Trophoblast cell (in vitro differentiated cells and primary cell): ENCODE measurements around the gene CD70. TPM values are rescaled to one million over a fixed set of nuclear protein-coding genes. Genes with fewer than 3 reads are reported as not detected.
"Not testable (repeated sequence)": the region's sequence is repeated elsewhere in the genome, so short reads cannot be mapped to it uniquely, and the experiment has no call there.

Source experiments
- DNase-seq, 2 donors: peaks; one replicate each; pipeline ENCODE4 v3.0.0-alpha.2; 2016
- H2AFZ ChIP-seq: 2 replicates; pipeline ENCODE4 v1.6.1; 2013; ENCODE audit warnings: low read length, moderate library complexity, mild to moderate bottlenecking; ENCODE audit not compliant: insufficient read depth, poor library complexity
- H2AK5ac ChIP-seq: 2 replicates; pipeline ENCODE4 v1.6.1; 2013; ENCODE audit warnings: mild to moderate bottlenecking, low read length
- H2BK120ac ChIP-seq: 2 replicates; pipeline ENCODE4 v1.6.1; 2013; ENCODE audit warnings: low read length, mild to moderate bottlenecking, moderate library complexity; ENCODE audit not compliant: insufficient read depth, poor library complexity
- H2BK12ac ChIP-seq: 2 replicates; pipeline ENCODE4 v1.6.1; 2013; ENCODE audit warnings: mild to moderate bottlenecking, low read length, moderate library complexity
- H2BK5ac ChIP-seq: 2 replicates; pipeline ENCODE4 v1.6.1; 2013; ENCODE audit warnings: low read length, low read depth, moderate library complexity, mild to moderate bottlenecking; ENCODE audit not compliant: poor library complexity
- H3K14ac ChIP-seq: 2 replicates; pipeline ENCODE4 v1.6.1; 2013; ENCODE audit warnings: mild to moderate bottlenecking, low read length
- H3K18ac ChIP-seq: 2 replicates; pipeline ENCODE4 v1.6.1; 2013; ENCODE audit warnings: mild to moderate bottlenecking, low read length
- H3K23ac ChIP-seq: 2 replicates; pipeline ENCODE4 v1.6.1; 2013; ENCODE audit warnings: low read length
- H3K27ac ChIP-seq: 2 replicates; pipeline ENCODE4 v1.5.1; 2013; ENCODE audit warnings: low read depth, mild to moderate bottlenecking, inconsistent platforms, low read length, moderate library complexity
- H3K27me3 ChIP-seq: 2 replicates; pipeline ENCODE4 v1.6.1; 2013; ENCODE audit warnings: inconsistent platforms, mild to moderate bottlenecking, low read length, moderate library complexity; ENCODE audit not compliant: insufficient read depth
- H3K36me3 ChIP-seq, 2 experiments: 1 replicate in 1 of 2; 2 replicates in 1 of 2; pipeline ENCODE4 v1.6.1; 2013; ENCODE audit warnings: low read length in 2 of 2, mild to moderate bottlenecking in 2 of 2, moderate library complexity in 1 of 2; ENCODE audit not compliant: insufficient read depth in 2 of 2, control insufficient read depth in 1 of 2
- H3K4ac ChIP-seq: 2 replicates; pipeline ENCODE4 v1.6.1; 2013; ENCODE audit warnings: low read depth, mild to moderate bottlenecking, low read length, moderate library complexity
- H3K4me1 ChIP-seq, 2 experiments: 1 replicate in 1 of 2; 2 replicates in 1 of 2; pipeline ENCODE4 v1.6.1; 2013; ENCODE audit warnings: low read length in 2 of 2, mild to moderate bottlenecking in 2 of 2, moderate library complexity in 1 of 2; ENCODE audit not compliant: insufficient read depth in 2 of 2, control insufficient read depth in 1 of 2
- H3K4me2 ChIP-seq: 2 replicates; pipeline ENCODE4 v1.6.1; 2013; ENCODE audit warnings: inconsistent platforms, mild to moderate bottlenecking, low read length, moderate library complexity
- H3K4me3 ChIP-seq: 2 replicates; pipeline ENCODE4 v1.5.1; 2013; ENCODE audit warnings: mild to moderate bottlenecking, low read depth, low read length, inconsistent platforms
- H3K79me1 ChIP-seq: one replicate; pipeline ENCODE4 v1.6.1; 2013; ENCODE audit warnings: low read length
- H3K79me2 ChIP-seq: 2 replicates; pipeline ENCODE4 v1.6.1; 2013; ENCODE audit warnings: low read length, mild to moderate bottlenecking; ENCODE audit not compliant: control insufficient read depth, insufficient read depth, poor library complexity
- H3K9ac ChIP-seq: 2 replicates; pipeline ENCODE4 v1.6.1; 2013; ENCODE audit warnings: mild to moderate bottlenecking, low read length
- H3K9me3 ChIP-seq: 2 replicates; pipeline ENCODE4 v1.6.1; 2013; ENCODE audit warnings: low read depth, mild to moderate bottlenecking, control low read depth, inconsistent platforms, low read length; ENCODE audit not compliant: insufficient read depth
- H4K12ac ChIP-seq: 2 replicates; pipeline ENCODE4 v1.6.1; 2013; ENCODE audit warnings: low read depth, mild to moderate bottlenecking, low read length, moderate library complexity
- H4K8ac ChIP-seq: 2 replicates; pipeline ENCODE4 v1.6.1; 2013; ENCODE audit warnings: low read depth, mild to moderate bottlenecking, low read length, moderate library complexity
- H4K91ac ChIP-seq: one replicate; pipeline ENCODE4 v1.6.1; 2013; ENCODE audit warnings: low read depth, mild to moderate bottlenecking, low read length, moderate library complexity
- WGBS: extraction: QIAGEN DNeasy Blood & Tissue Kit; methylation state at CpG from one replicate; pipeline ENCODE4 v1.1.7; 2013; ENCODE audit warnings: missing lambda C conversion rate; ENCODE audit not compliant: insufficient read length, insufficient coverage; ENCODE audit errors: extremely low coverage; 5-methylcytosine and 5-hydroxymethylcytosine counted together
- polyA plus RNA-seq: library from polyadenylated mRNA; stranded (reverse); fragments of 200-250 nt; gene quantifications from 2 replicates; pipeline ENCODE4 v1.2.3, GENCODE V29; 2013

The CD70 gene, protein sequence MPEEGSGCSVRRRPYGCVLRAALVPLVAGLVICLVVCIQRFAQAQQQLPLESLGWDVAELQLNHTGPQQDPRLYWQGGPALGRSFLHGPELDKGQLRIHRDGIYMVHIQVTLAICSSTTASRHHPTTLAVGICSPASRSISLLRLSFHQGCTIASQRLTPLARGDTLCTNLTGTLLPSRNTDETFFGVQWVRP
- not detected in 2 replicates for polyA plus RNA-seq

DNA sequence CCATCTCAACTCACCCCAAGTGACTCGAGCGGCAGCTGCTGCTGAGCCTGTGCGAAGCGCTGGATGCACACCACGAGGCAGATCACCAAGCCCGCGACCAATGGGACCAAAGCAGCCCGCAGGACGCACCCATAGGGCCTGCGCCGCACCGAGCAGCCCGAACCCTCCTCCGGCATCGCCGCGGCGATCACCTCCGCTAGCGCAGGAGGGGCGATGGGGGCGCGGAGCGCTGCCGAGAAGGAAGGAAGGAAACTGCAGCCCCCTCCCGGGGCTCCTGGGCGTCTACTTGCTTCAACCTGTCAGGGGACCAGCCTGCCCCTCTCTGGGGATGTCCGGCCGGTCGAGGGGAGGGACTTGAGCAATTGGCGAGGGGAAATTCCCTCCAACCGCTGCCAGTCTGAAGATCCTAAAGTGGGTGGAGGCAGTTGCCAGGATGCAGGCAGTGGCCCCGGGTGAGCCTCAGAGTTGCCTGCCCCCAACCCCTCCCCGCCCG is at the start of gene CD70:
CD70 (minus strand) TSS at position 324 of the 493 bp plus-strand sequence; CDS start at position 176, 148 bp downstream.
- H3K4me2 ChIP-seq: no peak within 1 kb of the TSS
- no CpG with 5 or more reads among the region's 35 CpGs for WGBS

DNA sequence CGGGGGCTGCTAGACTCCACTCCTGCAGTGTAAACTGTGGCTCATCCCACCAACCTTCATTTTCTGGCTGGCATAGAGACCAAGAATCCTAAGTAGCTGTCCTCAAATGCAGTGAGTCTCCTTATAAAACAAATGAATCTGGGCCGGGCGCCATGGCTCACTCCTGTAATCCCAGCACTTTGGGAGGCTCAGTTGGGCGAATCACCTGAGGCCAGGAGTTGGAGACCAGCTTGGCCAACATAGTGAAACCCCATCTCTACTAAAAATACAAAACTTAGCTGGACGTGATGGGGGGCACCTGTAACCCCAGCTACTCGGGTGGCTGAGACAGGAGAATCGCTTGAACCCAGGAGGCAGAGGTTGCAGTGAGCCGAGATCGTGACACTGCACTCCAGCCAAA is 49.4 kb upstream of the CD70 start:
- not testable (repeated sequence) for H3K23ac ChIP-seq, H3K9ac ChIP-seq, H3K14ac ChIP-seq, H3K4me1 ChIP-seq, H3K27me3 ChIP-seq, H3K4me3 ChIP-seq, H4K8ac ChIP-seq, H3K9me3 ChIP-seq, H3K4me2 ChIP-seq, H4K12ac ChIP-seq, H3K79me1 ChIP-seq, H3K4ac ChIP-seq, H3K79me2 ChIP-seq, H3K18ac ChIP-seq, H3K27ac ChIP-seq, DNase-seq, H2AFZ ChIP-seq, H2BK12ac ChIP-seq, H2BK120ac ChIP-seq, H4K91ac ChIP-seq, H2BK5ac ChIP-seq, H3K36me3 ChIP-seq, H2AK5ac ChIP-seq
- no CpG with 5 or more reads among the region's 9 CpGs for WGBS

More for the DNA sequence above, at the start of gene CD70:
- Histone ChIP-seq H3K4ac (no peak within 1 kb of the TSS), H3K14ac (no peak within 1 kb of the TSS), H3K36me3 (no peaks in the 10 kb centered on the region), H3K27me3 (peaks cover 47% of the 10 kb centered on the region), H2BK120ac (no peak within 1 kb of the TSS), H3K9me3 (peaks cover 1% of the 10 kb centered on the region), H3K79me2 (no peaks in the 10 kb centered on the region), H3K4me1 (no peaks in the 10 kb centered on the region), H2AK5ac (no peak within 1 kb of the TSS), H2BK5ac (no peak within 1 kb of the TSS), H3K9ac (no peak within 1 kb of the TSS), H3K27ac (no peak within 1 kb of the TSS), H3K18ac (no peak within 1 kb of the TSS), H2BK12ac (no peak within 1 kb of the TSS), H3K4me3 (no peak within 1 kb of the TSS), H4K8ac (no peak within 1 kb of the TSS), H4K91ac (no peak within 1 kb of the TSS), H4K12ac (no peak within 1 kb of the TSS), H3K23ac (no peak within 1 kb of the TSS), H3K79me1 (no peaks in the 10 kb centered on the region), H2AFZ (no peak within 1 kb of the TSS)
- DNase-seq: no peak

DNA sequence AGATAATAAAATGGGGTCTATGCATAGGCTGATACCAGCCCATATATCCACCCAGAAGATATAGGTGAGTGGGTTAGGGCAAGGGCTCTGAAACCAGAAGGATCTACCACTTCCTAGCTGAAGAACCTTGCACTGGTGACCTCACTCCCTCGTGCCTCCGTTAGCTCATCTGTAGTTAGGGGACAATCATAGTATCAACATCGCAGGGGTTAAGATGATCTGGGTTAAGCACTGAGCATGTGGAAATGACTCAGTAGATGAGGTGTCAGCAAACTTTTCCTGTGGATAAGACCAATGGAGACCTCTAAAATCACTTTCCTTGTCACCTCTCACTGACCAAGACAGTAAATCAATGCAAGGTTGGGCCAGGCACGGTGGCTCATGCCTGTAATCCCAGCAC is 48.5 kb upstream of the CD70 start:
- H4K8ac ChIP-seq: no peak overlapping the region
- no peaks in the 10 kb centered on the region for H3K4me1 ChIP-seq
- peaks cover 6% of the 10 kb centered on the region for H3K9me3 ChIP-seq
- DNase-seq: peak; percentile 5 to 8
- no peak overlapping the region for H2BK5ac ChIP-seq
- no peak overlapping the region for H2BK120ac ChIP-seq
- no peak overlapping the region for H3K4ac ChIP-seq
- no peak overlapping the region for H4K12ac ChIP-seq
- WGBS: no CpG with 5 or more reads among the region's 4 CpGs
- no peak overlapping the region for H2BK12ac ChIP-seq
- H3K79me2 ChIP-seq: no peaks in the 10 kb centered on the region
- no peak overlapping the region for H2AK5ac ChIP-seq
- no peak overlapping the region for H2AFZ ChIP-seq
- H4K91ac ChIP-seq: no peak overlapping the region
- no peak overlapping the region for H3K23ac ChIP-seq
- H3K79me1 ChIP-seq: no peaks in the 10 kb centered on the region
- no peak overlapping the region for H3K9ac ChIP-seq
- no peaks in the 10 kb centered on the region for H3K27me3 ChIP-seq
- H3K18ac ChIP-seq: no peak overlapping the region
- H3K14ac ChIP-seq: no peak overlapping the region
- H3K27ac ChIP-seq: no peak overlapping the region
- no peak overlapping the region for H3K4me2 ChIP-seq
- H3K4me3 ChIP-seq: no peak overlapping the region
- no peaks in the 10 kb centered on the region for H3K36me3 ChIP-seq

DNA sequence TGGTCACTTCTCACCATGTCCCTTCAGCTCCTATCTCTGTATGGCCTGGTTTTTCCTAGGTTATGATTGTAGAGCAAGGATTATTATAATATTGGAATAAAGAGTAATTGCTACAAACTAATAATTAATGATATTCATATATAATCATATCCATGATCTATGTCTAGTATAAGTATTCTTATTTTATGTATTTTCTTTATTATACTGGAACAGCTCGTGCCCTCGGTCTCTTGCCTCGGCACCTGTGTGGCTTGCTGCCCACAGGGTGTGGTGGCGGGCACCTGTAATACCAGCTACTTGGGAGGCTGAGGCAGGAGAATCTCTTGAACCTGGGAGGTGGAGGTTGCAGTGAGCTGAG is 42.5 kb upstream of the CD70 start:
- not testable (repeated sequence) for H3K18ac ChIP-seq, H3K23ac ChIP-seq, H2BK12ac ChIP-seq, H3K14ac ChIP-seq, H4K8ac ChIP-seq, H3K4ac ChIP-seq, H3K4me3 ChIP-seq, H4K91ac ChIP-seq, H3K9ac ChIP-seq, H3K27ac ChIP-seq, H3K4me2 ChIP-seq, H3K79me2 ChIP-seq, H4K12ac ChIP-seq, H2AK5ac ChIP-seq, H3K9me3 ChIP-seq, H3K36me3 ChIP-seq, H2BK5ac ChIP-seq, H2BK120ac ChIP-seq, H3K4me1 ChIP-seq, DNase-seq, H3K27me3 ChIP-seq, H2AFZ ChIP-seq, H3K79me1 ChIP-seq
- WGBS: no CpG with 5 or more reads among the region's 4 CpGs
